Activated CD8-positive, alpha-beta memory T cell treated with anti-CD3 and anti-CD28 coated beads, Interleukin-2, amount 50 U/mL, for 4 hours (primary cell): Measurements from ENCODE around the gene ZCCHC7.
"Not testable (repeated sequence)": the region's sequence is repeated elsewhere in the genome, so short reads cannot be mapped to it uniquely, and the experiment has no call there.

ENCODE experiments used
- DNase-seq: peaks from one replicate; pipeline ENCODE4 v3.0.0-alpha.2; 2020

The ZCCHC7 gene

GRCh38 chr9:37382161-37382981, 262.0 kb downstream of the ZCCHC7 start:
- DNase-seq = no peak

GRCh38 chr9:37382982-37383357, 262.6 kb downstream of the ZCCHC7 start:
- DNase-seq = no peak

DNA sequence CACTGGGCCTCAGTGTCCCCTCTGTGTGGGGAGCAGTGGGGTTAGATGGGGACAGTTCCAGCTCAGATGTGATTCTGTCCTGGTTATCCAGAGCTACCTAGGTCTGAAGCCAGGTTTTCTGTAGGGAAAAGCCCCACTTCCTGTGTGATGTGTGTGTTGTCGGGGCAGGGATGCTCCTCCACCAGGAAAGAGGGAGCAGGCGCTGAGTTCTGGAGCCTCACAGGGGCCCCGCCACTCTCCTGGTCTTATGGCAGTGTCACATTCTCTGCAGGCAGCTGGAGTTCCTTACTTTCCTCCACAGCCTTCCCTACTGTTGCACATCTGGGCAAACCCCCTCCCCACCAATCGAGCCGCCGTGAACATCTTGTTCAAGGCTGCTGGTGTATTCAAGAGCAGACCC, 263.0 kb downstream of the ZCCHC7 start:
- DNase-seq = no peak

- DNase-seq = no peak
These were observed 263.7 kb downstream of the ZCCHC7 start for GRCh38 chr9:37383876-37384746.

- DNase-seq = no peak
These were observed 264.9 kb downstream of the ZCCHC7 start for GRCh38 chr9:37385286-37385685.

GRCh38 chr9:37386988-37387387, 266.6 kb downstream of the ZCCHC7 start:
- no peak for DNase-seq

GRCh38 chr9:37390759-37391158, 270.4 kb downstream of the ZCCHC7 start:
- DNase-seq = no peak

DNA sequence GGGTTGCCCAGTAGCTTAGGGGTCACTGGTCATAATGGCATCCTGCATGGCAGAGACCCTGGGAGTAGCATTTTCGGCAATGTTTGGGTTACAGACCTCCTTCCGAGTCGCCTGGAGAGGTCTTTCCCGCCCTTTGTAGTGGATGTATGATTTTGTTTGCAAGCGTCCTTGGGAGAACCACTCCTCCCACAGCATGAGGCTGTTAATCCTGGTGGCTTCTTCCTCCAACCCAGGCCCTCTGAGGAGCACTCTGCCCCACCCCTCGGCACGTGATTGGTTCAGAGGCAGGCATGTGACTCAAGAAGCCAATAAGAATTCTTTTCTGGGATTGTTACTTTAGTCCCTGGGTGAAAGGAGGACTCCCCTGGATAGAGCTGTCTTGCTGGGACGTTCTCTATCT, 271.9 kb downstream of the ZCCHC7 start:
- DNase-seq = no peak

DNA sequence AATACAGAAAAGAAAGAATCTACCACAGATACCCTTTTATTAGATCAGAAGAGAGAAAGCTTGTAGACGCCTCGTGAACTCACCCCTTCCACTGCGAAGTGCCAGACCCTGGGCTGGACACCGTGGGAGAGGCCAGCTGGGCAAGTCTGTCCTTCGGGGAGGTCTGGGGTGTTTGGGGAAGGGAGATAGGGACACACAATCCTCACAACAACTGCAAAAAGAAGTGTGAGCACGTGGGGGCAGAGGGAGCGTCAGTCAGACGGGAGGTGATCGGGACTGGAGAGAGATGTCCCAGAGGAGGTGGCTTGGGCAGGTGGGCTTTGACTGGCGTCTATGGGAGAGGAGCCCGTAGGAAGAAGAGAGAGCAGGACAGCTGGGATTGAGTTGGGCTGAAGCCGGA, 274.9 kb downstream of the ZCCHC7 start:
- DNase-seq = no peak

- DNase-seq = no peak
These were observed 275.3 kb downstream of the ZCCHC7 start for GRCh38 chr9:37395663-37396062.

DNA sequence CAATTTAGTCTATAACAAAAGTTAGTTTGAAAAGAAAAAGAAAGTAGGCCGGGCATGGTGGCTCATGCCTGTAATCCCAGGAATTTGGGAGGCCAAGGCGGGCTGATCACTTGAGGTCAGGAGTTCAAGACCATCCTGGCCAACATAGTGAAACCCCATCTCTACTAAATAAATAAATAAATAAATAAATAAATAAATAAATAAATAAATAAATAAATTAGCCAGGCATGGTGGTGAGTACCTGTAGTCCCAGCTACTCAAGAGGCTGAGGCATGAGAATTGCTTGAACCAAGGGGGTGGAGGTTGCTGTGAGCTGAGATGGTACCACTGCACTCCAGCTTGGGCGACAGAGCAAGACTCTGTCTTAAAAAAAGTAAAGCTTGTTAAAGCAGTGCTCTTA, 277.6 kb downstream of the ZCCHC7 start:
- not testable (repeated sequence) for DNase-seq

- DNase-seq = no peak
These were observed 278.2 kb downstream of the ZCCHC7 start for GRCh38 chr9:37398464-37399025.

GRCh38 chr9:37399336-37399735, 279.0 kb downstream of the ZCCHC7 start:
- no peak for DNase-seq

DNA sequence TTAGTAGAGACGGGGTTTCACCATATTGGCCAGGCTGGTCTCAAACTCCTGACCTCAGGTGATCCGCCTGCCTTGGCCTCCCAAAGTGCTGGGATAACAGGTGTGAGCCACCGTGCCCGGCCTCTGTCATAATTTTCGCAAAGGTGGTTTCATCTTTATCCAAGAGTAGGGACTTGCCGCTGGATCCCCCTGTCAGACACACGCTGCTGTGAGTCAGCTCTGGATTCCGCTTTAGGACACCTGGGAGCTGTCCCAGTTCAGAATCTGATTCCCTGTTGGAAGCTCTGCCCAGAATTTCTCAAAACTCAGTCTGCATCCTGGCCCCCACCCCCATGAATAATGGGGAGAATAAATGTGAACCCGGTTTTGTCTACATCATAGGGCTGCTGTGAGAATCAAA, 284.2 kb downstream of the ZCCHC7 start:
- no peak for DNase-seq

DNA sequence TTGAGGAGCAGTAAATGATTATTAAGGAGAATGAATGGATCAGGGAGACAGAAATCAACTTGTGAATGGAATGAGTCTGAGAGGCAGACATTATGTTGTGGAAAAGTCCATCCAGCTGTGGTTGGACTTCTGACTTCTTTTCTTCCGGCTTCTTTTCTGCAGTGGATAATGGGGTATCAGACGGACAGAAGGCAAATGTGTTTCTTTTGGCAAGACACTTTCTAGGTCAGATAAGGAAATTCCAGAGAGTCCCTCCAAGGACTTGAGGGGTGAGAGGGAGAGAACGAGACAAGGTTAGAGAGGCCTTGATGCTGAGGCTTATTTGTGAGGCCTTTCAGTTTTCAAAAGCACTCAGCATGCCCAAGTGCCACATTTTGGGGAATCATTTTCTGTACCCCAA, 285.0 kb downstream of the ZCCHC7 start:
- DNase-seq = no peak

GRCh38 chr9:37405764-37406380, 285.5 kb downstream of the ZCCHC7 start:
- DNase-seq = no peak

DNA sequence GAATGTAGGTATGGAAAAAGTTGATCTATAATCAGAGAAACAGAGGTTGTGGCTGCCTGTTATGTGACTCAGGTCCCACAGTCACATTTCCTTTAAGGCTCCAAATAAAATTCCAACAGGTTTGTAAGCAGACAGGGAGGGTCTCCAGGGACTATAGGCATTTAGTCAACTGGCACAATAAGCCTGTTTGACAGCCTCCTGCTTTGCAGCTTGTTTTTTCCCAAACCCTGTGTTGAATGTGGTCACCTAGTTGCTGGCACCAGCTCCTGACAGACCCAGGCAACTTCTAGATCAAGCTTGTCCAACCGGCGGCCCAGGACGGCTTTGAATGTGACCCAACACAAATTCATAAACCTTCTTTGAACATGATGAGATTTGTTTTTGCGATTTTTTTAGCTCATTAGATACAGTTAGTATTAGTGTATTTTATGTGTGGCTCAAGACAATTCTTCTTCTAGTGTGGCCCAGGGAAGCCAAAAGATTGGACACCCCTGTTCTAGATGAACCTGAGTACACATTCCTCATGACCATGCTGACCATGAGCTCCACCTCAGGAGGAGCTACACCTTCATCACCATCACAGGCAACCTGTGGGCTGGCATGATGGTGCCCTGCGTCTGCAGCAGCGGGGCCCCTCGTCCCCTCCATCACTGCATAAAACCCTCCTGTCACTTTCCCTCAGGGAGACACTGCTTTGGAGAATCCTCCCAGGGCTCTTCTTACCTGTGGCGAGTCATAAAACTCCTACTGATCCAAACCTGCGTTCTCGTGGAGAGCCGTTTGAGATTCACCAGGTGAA, 286.4 kb downstream of the ZCCHC7 start:
- DNase-seq = no peak

DNA sequence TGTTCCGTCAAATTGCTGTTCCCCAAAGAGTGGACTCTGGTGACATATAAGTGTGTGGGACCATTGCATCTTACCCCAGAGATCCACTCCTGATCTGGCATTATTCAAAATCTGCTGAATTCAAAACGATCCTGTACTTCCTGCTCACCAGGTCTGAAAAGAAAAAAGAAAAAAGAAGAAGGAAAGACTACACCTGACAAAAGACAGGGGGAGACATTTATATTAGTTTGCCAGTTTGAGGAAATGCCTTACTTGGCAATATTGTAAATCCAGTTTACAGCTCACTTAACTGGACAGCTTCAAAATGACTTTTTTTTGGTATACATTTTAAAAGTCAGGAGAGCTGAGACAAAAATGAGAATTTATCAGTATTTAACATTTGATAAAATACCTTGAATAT, 287.1 kb downstream of the ZCCHC7 start:
- no peak for DNase-seq
